Activated T-cell treated with anti-CD3 and anti-CD28 coated beads, Interleukin-2, amount 50 U/mL, for 24 hours (primary cell): Measurements from ENCODE around the gene METTL21C.

Experiments used
- DNase-seq: peaks from one replicate; pipeline ENCODE4 v3.0.0-alpha.2; 2020
- H3K27ac Mint-ChIP-seq: 2 replicates; pipeline ENCODE4 v1.8.0; 2020; ENCODE audit warnings: mild to moderate bottlenecking, mixed read lengths
- H3K27me3 Mint-ChIP-seq: 2 replicates; pipeline ENCODE4 v1.8.0; 2020; ENCODE audit warnings: mixed read lengths
- H3K36me3 Mint-ChIP-seq: 2 replicates; pipeline ENCODE4 v1.8.0; 2020; ENCODE audit warnings: low read depth, mixed read lengths
- H3K4me1 Mint-ChIP-seq: 2 replicates; pipeline ENCODE4 v1.8.0; 2020; ENCODE audit warnings: low read depth, mixed read lengths
- H3K4me3 Mint-ChIP-seq: 2 replicates; pipeline ENCODE4 v1.8.0; 2020; ENCODE audit warnings: mild to moderate bottlenecking, moderate library complexity, mixed read lengths
- H3K9me3 Mint-ChIP-seq: 2 replicates; pipeline ENCODE4 v1.8.0; 2020; ENCODE audit warnings: mixed read lengths

Gene METTL21C

DNA sequence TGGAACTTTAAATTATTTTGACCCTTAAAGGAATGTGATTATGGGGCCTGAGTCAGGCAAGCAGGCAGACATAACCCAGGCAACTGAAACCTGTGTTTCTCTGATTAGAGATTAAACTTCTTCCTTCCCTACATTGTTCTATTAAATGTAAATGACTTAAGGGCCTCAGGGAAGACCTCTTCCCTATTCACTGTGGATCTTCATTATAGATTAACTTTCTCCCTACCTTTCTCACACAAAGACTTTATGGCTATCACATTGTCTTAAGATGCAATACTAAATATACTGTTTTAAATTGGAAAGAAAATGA is 8.8 kb upstream of the METTL21C start:
- Mint-ChIP-seq H3K4me3 (no peak overlapping the region), H3K27ac (no peak overlapping the region), H3K36me3 (no peaks in the 10 kb centered on the region), H3K9me3 (no peaks in the 10 kb centered on the region), H3K27me3 (peaks cover 5% of the 10 kb centered on the region), H3K4me1 (no peaks in the 10 kb centered on the region)
- no peak for DNase-seq

- Mint-ChIP-seq H3K27me3 (peaks cover 5% of the 10 kb centered on the region), H3K27ac (no peak overlapping the region), H3K36me3 (no peaks in the 10 kb centered on the region), H3K4me1 (no peaks in the 10 kb centered on the region), H3K4me3 (no peak overlapping the region), H3K9me3 (no peaks in the 10 kb centered on the region)
- no peak for DNase-seq
Observed at GRCh38 chr13:102702965-102703725, 8.3 kb upstream of the METTL21C start.

- Mint-ChIP-seq H3K36me3 (no peaks in the 10 kb centered on the region), H3K27me3 (peaks cover 3% of the 10 kb centered on the region), H3K4me1 (no peaks in the 10 kb centered on the region), H3K4me3 (no peak overlapping the region), H3K9me3 (no peaks in the 10 kb centered on the region), H3K27ac (no peak overlapping the region)
- DNase-seq, result no peak
Observed at GRCh38 chr13:102701331-102701730, 6.5 kb upstream of the METTL21C start.

DNA sequence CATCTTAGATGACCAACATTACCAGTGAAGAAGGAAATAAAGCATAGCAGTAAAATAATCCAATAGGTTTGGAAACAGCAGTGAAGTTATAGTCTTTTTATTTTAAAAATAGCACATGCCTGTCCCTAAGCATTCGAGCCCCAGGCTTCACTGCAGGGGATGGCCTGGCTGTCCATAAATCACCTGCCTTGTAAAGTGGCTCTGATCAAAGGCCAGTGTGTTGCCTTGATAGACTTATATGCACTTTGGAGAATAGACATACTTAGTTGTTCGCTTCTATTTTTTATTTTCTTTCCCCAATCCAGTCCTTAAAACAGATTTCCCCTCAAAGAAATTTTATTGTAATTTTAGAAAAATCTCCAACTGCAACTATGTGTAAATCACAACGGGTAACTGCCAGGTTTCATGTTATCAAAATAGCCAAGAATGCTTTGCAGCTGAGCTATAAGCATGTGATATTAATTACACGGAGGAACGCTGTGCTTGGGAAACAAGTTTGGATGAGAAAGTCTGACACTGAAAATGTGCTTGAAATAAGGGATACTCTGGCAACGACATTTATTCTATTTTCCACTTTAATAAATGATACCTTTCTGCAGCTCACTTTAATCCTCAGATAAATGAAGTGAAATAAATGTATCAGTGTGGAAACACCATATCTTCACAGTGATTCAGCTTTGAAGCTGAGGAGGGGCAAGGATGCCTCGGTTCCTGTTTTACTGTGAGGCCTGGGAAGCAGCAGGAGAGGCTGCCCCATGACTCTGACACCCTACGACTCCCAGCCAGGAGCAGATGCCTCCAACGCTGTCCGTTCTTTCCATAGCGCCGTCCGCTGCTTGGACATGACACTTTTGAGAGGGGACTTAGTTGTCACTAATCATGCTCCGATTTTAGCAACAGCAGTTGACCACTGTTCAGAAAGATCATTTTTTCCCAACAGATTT is 5.5 kb upstream of the METTL21C start:
- DNase-seq, result no peak
- Mint-ChIP-seq H3K27me3 (peaks cover 2% of the 10 kb centered on the region), H3K9me3 (no peaks in the 10 kb centered on the region), H3K36me3 (no peaks in the 10 kb centered on the region), H3K27ac (no peak overlapping the region), H3K4me3 (no peak overlapping the region), H3K4me1 (no peaks in the 10 kb centered on the region)

DNA sequence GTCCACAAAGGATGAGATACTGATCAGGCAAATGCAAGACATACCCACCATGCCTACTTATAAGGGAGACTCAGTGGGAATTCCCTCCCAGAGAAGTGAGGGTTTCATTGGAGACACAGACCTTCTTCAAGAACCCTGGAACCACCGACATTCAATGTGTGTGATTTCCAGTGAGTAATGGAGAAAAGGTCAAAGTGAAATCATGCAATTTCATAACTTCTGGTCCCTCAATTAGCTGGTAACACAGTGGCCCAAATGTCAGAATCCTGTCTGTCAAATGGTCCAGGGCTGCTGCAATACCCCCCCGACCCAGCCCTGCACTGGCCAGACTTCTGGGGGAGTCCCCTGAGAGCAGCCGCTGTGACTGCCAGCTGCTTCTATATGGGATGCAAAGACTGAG is 4.7 kb upstream of the METTL21C start:
- Mint-ChIP-seq H3K4me3 (no peak overlapping the region), H3K27ac (no peak overlapping the region), H3K27me3 (peaks cover 8% of the 10 kb centered on the region), H3K36me3 (no peaks in the 10 kb centered on the region), H3K9me3 (no peaks in the 10 kb centered on the region), H3K4me1 (no peaks in the 10 kb centered on the region)
- DNase-seq, result no peak

DNA sequence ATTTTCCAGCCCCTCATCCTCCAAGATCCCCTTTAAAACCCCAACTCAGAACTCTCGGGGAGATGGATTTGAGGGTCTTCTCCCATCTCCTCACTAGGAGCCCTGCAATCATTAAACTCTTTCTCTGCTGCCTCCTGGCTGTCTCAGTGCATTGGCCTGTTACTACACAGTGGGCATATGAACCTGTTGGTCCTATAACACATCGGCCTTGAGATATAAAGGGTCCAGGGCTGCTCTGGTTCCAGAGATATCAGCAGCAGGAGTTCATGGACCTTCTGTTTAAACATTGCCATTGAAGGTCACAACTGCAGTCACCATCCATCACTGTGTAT is 3.8 kb upstream of the METTL21C start:
- H3K4me3 Mint-ChIP-seq, result no peak overlapping the region
- H3K4me1 Mint-ChIP-seq, result no peaks in the 10 kb centered on the region
- H3K36me3 Mint-ChIP-seq, result no peaks in the 10 kb centered on the region
- no peaks in the 10 kb centered on the region for H3K9me3 Mint-ChIP-seq
- peaks cover 11% of the 10 kb centered on the region for H3K27me3 Mint-ChIP-seq
- H3K27ac Mint-ChIP-seq, result no peak overlapping the region
- no peak for DNase-seq

DNA sequence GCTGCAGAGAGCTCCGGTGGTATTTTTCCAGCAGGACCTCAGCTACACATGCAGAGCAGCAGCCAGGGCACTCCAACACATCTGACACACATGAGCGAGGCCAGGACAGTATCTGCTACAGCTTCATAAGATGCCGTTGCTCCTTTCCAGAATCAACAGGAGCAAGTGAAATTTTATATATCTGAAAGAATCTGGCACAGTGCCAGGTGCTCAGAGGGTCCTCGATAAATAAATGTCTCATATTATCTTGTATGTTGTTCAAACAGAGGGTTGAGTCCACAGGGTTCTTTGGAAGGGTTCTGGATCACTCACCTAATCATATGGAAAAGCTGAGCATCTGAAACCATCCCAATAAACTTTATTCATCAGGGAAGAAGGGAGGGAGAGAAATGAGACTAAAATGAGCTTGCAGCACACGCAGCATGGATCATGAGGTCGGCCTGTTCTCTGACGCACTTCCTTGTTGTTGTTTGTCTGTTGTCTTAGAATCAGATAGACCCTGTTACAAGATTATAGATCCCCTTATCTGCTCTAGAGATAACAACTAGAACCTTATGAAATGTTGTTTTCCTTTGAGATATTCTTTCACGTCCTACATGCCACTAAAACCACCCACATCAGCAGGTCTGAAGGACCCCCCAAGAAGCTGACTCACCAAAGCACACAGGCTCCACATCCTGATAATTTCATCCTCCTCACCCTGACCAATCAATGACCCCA is 3.2 kb upstream of the METTL21C start:
- Mint-ChIP-seq H3K27ac (no peak overlapping the region), H3K4me1 (no peaks in the 10 kb centered on the region), H3K36me3 (no peaks in the 10 kb centered on the region), H3K27me3 (peaks cover 15% of the 10 kb centered on the region), H3K4me3 (no peak overlapping the region), H3K9me3 (no peaks in the 10 kb centered on the region)
- DNase-seq, result no peak

DNA sequence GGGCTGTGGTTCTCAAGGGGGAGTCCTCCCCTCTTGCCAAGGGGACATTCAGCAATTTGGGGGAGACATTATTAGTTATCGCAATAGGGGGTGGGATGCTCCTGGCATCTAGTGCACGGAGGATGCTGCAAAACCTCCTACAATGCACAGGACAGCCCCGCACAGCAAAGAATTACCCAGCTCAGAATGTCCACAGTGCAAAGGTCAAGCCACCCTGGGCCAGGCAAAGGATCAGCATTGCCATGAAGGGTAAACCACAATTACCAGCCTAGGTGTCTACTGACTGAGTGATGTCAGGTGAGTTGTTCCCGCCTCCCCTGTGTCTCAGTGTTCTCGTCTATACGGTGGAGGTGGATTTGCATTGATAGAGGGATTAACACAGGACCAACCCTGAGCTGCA is 2.4 kb upstream of the METTL21C start:
- Mint-ChIP-seq H3K4me3 (no peak overlapping the region), H3K27me3 (peaks cover 20% of the 10 kb centered on the region), H3K27ac (no peak overlapping the region), H3K4me1 (no peaks in the 10 kb centered on the region), H3K36me3 (no peaks in the 10 kb centered on the region), H3K9me3 (no peaks in the 10 kb centered on the region)
- DNase-seq, result no peak

DNA sequence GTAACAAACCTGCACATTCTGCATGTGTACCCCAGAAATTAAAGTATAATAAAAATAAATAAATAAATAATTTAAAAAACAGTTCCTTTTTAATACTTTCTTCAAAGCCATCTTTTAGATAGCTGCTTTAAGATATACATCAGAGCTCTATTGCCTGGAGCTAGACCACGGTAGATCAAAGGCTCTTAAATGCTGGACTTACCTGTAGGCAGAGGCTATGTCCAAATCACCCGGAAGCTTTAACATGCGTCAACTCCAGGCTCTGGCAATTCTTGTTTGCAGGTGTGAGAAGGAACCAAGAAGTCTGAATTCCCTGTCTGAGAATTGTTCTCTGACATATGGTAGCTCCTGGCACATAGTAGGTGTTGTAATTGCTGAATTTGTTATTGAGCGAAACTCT is 1.6 kb upstream of the METTL21C start:
- H3K36me3 Mint-ChIP-seq, result no peaks in the 10 kb centered on the region
- no peak overlapping the region for H3K27ac Mint-ChIP-seq
- peaks cover 20% of the 10 kb centered on the region for H3K27me3 Mint-ChIP-seq
- H3K4me3 Mint-ChIP-seq, result no peak overlapping the region
- no peaks in the 10 kb centered on the region for H3K4me1 Mint-ChIP-seq
- no peaks in the 10 kb centered on the region for H3K9me3 Mint-ChIP-seq
- DNase-seq, result no peak

GRCh38 chr13:102693776-102694175 is 1.1 kb downstream of the METTL21C start:
- no peaks in the 10 kb centered on the region for H3K4me1 Mint-ChIP-seq
- no peak overlapping the region for H3K27ac Mint-ChIP-seq
- H3K36me3 Mint-ChIP-seq, result no peaks in the 10 kb centered on the region
- no peak overlapping the region for H3K4me3 Mint-ChIP-seq
- no peak for DNase-seq
- H3K9me3 Mint-ChIP-seq, result no peaks in the 10 kb centered on the region
- peaks cover 24% of the 10 kb centered on the region for H3K27me3 Mint-ChIP-seq

DNA sequence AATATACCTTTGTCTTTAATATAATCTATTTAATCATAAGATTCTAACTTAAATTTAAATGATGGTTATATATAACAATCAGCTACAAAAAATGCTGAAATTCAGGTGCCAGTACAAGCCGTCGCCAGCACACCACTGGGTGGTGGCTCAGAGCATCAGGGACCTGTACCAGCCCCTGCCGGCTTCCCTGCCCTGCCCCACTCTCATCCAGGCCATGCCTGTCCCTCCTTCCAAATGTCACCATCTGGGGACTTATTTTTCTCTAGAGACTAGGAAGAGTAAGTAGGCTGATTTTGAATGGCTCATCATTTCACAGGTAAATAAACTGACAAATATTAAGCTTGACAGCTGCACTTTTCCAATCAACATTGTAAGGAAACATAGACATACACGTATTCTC is 1.6 kb downstream of the METTL21C start:
- Mint-ChIP-seq H3K27ac (no peak overlapping the region), H3K27me3 (peaks cover 24% of the 10 kb centered on the region), H3K36me3 (no peaks in the 10 kb centered on the region), H3K9me3 (no peaks in the 10 kb centered on the region), H3K4me3 (no peak overlapping the region), H3K4me1 (no peaks in the 10 kb centered on the region)
- DNase-seq, result no peak

GRCh38 chr13:102692491-102692826 is 2.4 kb downstream of the METTL21C start:
- H3K36me3 Mint-ChIP-seq, result no peaks in the 10 kb centered on the region
- peaks cover 24% of the 10 kb centered on the region for H3K27me3 Mint-ChIP-seq
- no peak overlapping the region for H3K4me3 Mint-ChIP-seq
- no peaks in the 10 kb centered on the region for H3K9me3 Mint-ChIP-seq
- no peak for DNase-seq
- H3K27ac Mint-ChIP-seq, result no peak overlapping the region
- H3K4me1 Mint-ChIP-seq, result peaks cover under 1% of the 10 kb centered on the region

- Mint-ChIP-seq H3K4me3 (no peak overlapping the region), H3K9me3 (no peaks in the 10 kb centered on the region), H3K27me3 (peaks cover 24% of the 10 kb centered on the region), H3K36me3 (no peaks in the 10 kb centered on the region), H3K27ac (no peak overlapping the region), H3K4me1 (peaks cover 13% of the 10 kb centered on the region)
- no peak for DNase-seq
Observed at GRCh38 chr13:102690883-102691282, 4.0 kb downstream of the METTL21C start.

DNA sequence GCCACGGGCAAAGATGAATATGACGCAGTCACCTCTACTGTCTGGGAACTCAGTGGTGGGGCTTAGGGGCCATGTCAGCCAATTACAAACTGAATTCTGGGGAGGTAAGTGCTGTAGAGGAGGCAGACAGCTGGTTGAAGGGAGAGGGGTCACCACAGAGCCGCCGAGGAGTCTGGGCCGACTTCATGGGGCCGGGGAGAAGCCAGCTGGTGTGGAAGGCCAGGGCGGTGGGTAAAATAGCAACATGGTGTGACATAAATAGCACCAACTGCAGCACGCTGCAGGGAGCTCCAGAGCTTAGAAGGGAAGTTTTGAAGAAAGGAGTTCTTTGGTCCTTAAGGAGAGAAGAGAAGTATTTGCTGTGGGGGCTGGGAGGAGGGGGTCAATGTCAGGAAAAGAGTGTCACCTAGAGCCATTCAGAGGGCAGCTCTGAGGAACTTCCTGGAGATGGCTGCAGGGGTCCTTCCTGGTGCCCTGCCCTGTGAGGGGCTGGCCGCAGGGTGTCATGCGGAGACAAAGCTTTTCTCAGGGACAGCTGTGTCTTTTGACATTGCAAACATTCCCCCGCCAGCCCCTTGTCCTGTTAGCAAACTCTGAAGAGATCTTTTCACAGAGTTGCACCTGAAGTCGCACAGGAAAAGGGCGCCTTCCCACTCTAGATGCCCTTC is 6.4 kb downstream of the METTL21C start:
- Mint-ChIP-seq H3K36me3 (no peaks in the 10 kb centered on the region), H3K27me3 (peaks cover 13% of the 10 kb centered on the region), H3K4me1 (peaks cover 16% of the 10 kb centered on the region), H3K9me3 (no peaks in the 10 kb centered on the region), H3K27ac (no peak overlapping the region), H3K4me3 (no peak overlapping the region)
- no peak for DNase-seq
